HG03520 (cell line): ENCODE measurements around the gene TEX36.
A peak's percentile ranks its signal among the peaks of the same experiment; 100 is the strongest.
"Not testable (repeated sequence)": the region's sequence is repeated elsewhere in the genome, so short reads cannot be mapped to it uniquely, and the experiment has no call there.

Experiments
- ATAC-seq: cut with Tn5 transposase; IDR thresholded peaks from one replicate; pipeline ENCODE4 v1.9.1; 2021; ENCODE audit warnings: mild to moderate bottlenecking, moderate library complexity; ENCODE audit not compliant: unreplicated experiment

Gene TEX36

GRCh38 chr10:125683063-125683462 is at the start of gene TEX36:
TEX36 (minus strand) TSS chr10:125683163; CDS start chr10:125682989, 174 bp downstream.
- ATAC-seq: no peak

GRCh38 chr10:125727436-125727835 is 44.5 kb upstream of the TEX36 start:
- ATAC-seq: no peak

GRCh38 chr10:125726914-125727313 is 44.0 kb upstream of the TEX36 start:
- no peak for ATAC-seq

- no peak for ATAC-seq
These were observed 39.8 kb upstream of the TEX36 start for GRCh38 chr10:125722811-125723210.

GRCh38 chr10:125721035-125721434 is 38.1 kb upstream of the TEX36 start:
- no peak for ATAC-seq

- ATAC-seq: no peak
These were observed 37.0 kb upstream of the TEX36 start for GRCh38 chr10:125720002-125720382.

GRCh38 chr10:125719173-125720001 is 36.4 kb upstream of the TEX36 start, which contains the start of gene EDRF1:
EDRF1 (plus strand) TSS chr10:125719709; CDS start chr10:125719808, 99 bp downstream.
- ATAC-seq: peak; percentile 95

GRCh38 chr10:125714728-125715127 is 31.8 kb upstream of the TEX36 start:
- ATAC-seq: not testable (repeated sequence)

- no peak for ATAC-seq
These were observed 28.3 kb upstream of the TEX36 start for GRCh38 chr10:125711110-125711750.

- no peak for ATAC-seq
These were observed 26.9 kb upstream of the TEX36 start for GRCh38 chr10:125709553-125710474.

- no peak for ATAC-seq
These were observed 26.1 kb upstream of the TEX36 start for GRCh38 chr10:125708971-125709503.

- no peak for ATAC-seq
These were observed 24.8 kb upstream of the TEX36 start for GRCh38 chr10:125707541-125708468.

- ATAC-seq: no peak
These were observed 17.5 kb upstream of the TEX36 start for GRCh38 chr10:125700355-125700911.

GRCh38 chr10:125699562-125700143 is 16.7 kb upstream of the TEX36 start:
- no peak for ATAC-seq

- ATAC-seq: no peak
These were observed 15.6 kb upstream of the TEX36 start for GRCh38 chr10:125698481-125698998.

GRCh38 chr10:125696884-125697283 is 13.9 kb upstream of the TEX36 start:
- not testable (repeated sequence) for ATAC-seq

- no peak for ATAC-seq
These were observed 11.9 kb upstream of the TEX36 start for GRCh38 chr10:125694883-125695282.

GRCh38 chr10:125693524-125693847 is 10.5 kb upstream of the TEX36 start:
- ATAC-seq: no peak
